Tibial nerve (tissue), 4 donors: ENCODE results near the gene OPCML.

ENCODE experiments used
- CTCF ChIP-seq, 5 experiments: fragments of 200-600 bp in 3 of 5; fragments of 450-650 bp in 2 of 5; sonication (generic) in 3 of 5; IDR thresholded peaks; one replicate each; pipeline ENCODE4 v1.5.1; 2016 to 2019; ENCODE audit warnings: antibody characterized with exemption in 5 of 5, mild to moderate bottlenecking in 3 of 5, moderate library complexity in 2 of 5
- EP300 ChIP-seq, 2 donors: sonication (generic); formaldehyde crosslinking; IDR thresholded peaks; one replicate each; pipeline ENCODE4 v1.6.1; 2017; ENCODE audit warnings: antibody characterized with exemption in 2 of 2, mild to moderate bottlenecking in 1 of 2

GRCh38 chr11:133052537-133052936, 479.8 kb downstream of the OPCML start:
- TF ChIP-seq CTCF (IDR thresholded peaks at IDR 0.05): no peak
- TF ChIP-seq EP300 (IDR thresholded peaks at IDR 0.05): no peak
